ENCODE measurements around the gene SEMA3E. TPM values are rescaled to one million over a fixed set of nuclear protein-coding genes. Genes with fewer than 3 reads are reported as not detected.

SEMA3E gene
- total RNA-seq = 0.29 and 1.4 TPM in 2 replicates

DNA sequence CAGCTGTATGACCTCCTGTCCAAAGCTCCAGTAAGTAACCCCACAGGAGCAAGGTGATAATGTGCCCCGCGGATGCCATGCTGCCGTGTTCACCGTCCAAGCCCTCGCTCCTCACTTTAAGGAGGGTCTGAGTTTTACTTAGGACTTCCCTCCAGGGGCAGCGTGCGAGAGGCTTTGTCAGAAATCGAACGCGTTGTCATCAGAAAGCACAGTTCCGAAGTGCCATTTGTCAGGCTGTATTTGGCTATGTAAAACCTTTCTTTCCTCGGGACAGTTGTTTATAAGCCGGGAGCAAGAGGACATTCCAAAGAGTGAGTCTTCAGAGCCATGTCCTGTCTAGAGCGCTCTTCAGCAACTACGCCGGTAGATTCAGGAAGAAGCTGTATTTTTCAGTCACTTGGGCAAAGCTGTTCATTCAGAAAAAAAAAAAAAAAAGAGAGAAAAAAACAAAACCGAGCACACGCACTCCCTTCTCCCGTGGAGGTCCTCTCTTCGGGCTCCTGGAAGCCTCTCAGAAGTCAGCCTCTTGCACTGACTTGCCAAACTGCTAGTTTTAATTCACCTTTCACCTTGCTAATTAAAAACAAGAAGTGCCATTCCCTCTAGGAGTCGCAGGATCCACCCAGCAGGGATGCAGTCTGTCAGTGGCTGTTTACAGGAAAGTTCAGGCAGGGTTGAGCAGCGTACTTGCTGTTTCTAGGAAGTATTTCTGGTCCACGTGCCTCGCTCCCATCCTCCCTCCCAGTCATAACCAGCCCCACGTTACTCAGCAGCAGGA is at the start of gene SEMA3E:
SEMA3E (minus strand) TSS at position 676 of the 778 bp plus-strand sequence.
- no peaks in the 10 kb centered on the region for H3K79me2 ChIP-seq (ENCODE audit: insufficient read depth, low read length)
- peaks cover 4% of the 10 kb centered on the region for H3K4me1 ChIP-seq (ENCODE audit: insufficient read depth, low read length)
- DNase-seq (ENCODE audit: insufficient read length, low spot score, missing footprints) = no peak
- H3K9me3 ChIP-seq (ENCODE audit: low read depth, low read length) = no peaks in the 10 kb centered on the region
- TF ChIP-seq, protein P1, sequence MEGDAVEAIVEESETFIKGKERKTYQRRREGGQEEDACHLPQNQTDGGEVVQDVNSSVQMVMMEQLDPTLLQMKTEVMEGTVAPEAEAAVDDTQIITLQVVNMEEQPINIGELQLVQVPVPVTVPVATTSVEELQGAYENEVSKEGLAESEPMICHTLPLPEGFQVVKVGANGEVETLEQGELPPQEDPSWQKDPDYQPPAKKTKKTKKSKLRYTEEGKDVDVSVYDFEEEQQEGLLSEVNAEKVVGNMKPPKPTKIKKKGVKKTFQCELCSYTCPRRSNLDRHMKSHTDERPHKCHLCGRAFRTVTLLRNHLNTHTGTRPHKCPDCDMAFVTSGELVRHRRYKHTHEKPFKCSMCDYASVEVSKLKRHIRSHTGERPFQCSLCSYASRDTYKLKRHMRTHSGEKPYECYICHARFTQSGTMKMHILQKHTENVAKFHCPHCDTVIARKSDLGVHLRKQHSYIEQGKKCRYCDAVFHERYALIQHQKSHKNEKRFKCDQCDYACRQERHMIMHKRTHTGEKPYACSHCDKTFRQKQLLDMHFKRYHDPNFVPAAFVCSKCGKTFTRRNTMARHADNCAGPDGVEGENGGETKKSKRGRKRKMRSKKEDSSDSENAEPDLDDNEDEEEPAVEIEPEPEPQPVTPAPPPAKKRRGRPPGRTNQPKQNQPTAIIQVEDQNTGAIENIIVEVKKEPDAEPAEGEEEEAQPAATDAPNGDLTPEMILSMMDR (IDR thresholded peaks at IDR 0.05; ENCODE audit: extremely low read depth, low read depth, low read length) = no peak
- H3K4me2 ChIP-seq (ENCODE audit: insufficient read depth, low read length) = peak within 1 kb of the TSS; percentile 85
- peak within 1 kb of the TSS; percentile 85 for H2AFZ ChIP-seq (ENCODE audit: low read length)
- peaks cover 10% of the 10 kb centered on the region for H3K27me3 ChIP-seq (ENCODE audit: insufficient read depth, low read length)
- H3K36me3 ChIP-seq (ENCODE audit: insufficient read depth, low read length) = no peaks in the 10 kb centered on the region
- H3K27ac ChIP-seq (ENCODE audit: low read depth, low read length) = no peak within 1 kb of the TSS
- H3K4me3 ChIP-seq (ENCODE audit: insufficient read depth, low read length) = peak within 1 kb of the TSS; percentile 58
- no peaks in the 10 kb centered on the region for H4K20me1 ChIP-seq (ENCODE audit: insufficient read depth, low read length)

DNA sequence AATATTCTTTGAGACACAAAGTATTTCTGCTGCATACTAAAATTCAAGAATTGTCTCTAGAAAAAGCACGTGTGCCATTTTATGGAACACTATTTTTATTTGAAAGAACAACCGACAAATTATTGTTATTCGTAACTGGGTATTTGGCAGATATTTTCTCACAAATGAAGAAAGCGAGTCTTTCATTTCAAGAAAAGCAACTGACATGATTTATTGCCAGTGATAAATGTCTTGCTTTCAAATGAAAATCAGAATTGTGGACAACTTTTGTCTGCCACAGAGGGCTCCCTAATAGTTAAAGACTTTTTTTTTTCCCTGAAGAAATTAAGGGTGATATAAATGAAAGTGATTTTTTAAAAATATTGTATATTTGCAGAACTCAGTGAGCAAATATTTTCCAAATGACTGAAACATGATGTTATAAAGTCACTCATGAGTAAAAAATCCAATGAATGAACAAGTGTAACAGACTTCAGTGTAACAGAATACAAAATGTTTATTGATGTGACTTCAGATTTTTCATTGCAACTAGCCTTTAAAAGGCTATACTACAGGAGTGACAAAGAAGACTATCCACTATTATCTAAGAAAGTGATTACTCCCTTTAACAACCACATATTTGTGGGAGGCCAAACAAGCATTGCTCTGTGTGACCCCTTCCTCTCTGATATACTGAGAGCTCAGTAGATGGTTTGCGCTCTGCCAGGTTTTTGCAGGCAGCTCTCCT is 49.0 kb upstream of the SEMA3E start:
- H3K36me3 ChIP-seq (ENCODE audit: insufficient read depth, low read length) = no peaks in the 10 kb centered on the region
- DNase-seq (ENCODE audit: insufficient read length, low spot score, missing footprints) = no peak
- H3K4me1 ChIP-seq (ENCODE audit: insufficient read depth, low read length) = no peaks in the 10 kb centered on the region
- no peaks in the 10 kb centered on the region for H3K27me3 ChIP-seq (ENCODE audit: insufficient read depth, low read length)
- H4K20me1 ChIP-seq (ENCODE audit: insufficient read depth, low read length) = no peaks in the 10 kb centered on the region
- H3K9me3 ChIP-seq (ENCODE audit: low read depth, low read length) = no peaks in the 10 kb centered on the region
- H2AFZ ChIP-seq (ENCODE audit: low read length) = no peak overlapping the region
- H3K27ac ChIP-seq (ENCODE audit: low read depth, low read length) = no peak overlapping the region
- no peaks in the 10 kb centered on the region for H3K79me2 ChIP-seq (ENCODE audit: insufficient read depth, low read length)
- H3K4me2 ChIP-seq (ENCODE audit: insufficient read depth, low read length) = no peak overlapping the region
- no peak overlapping the region for H3K4me3 ChIP-seq (ENCODE audit: insufficient read depth, low read length)
- TF ChIP-seq, protein P1 (IDR thresholded peaks at IDR 0.05; ENCODE audit: extremely low read depth, low read depth, low read length) = no peak

- no peaks in the 10 kb centered on the region for H3K36me3 ChIP-seq (ENCODE audit: insufficient read depth, low read length)
- H2AFZ ChIP-seq (ENCODE audit: low read length) = no peak overlapping the region
- H3K4me1 ChIP-seq (ENCODE audit: insufficient read depth, low read length) = no peaks in the 10 kb centered on the region
- H3K4me2 ChIP-seq (ENCODE audit: insufficient read depth, low read length) = no peak overlapping the region
- no peaks in the 10 kb centered on the region for H4K20me1 ChIP-seq (ENCODE audit: insufficient read depth, low read length)
- H3K27ac ChIP-seq (ENCODE audit: low read depth, low read length) = no peak overlapping the region
- no peaks in the 10 kb centered on the region for H3K9me3 ChIP-seq (ENCODE audit: low read depth, low read length)
- TF ChIP-seq, protein P1 (IDR thresholded peaks at IDR 0.05; ENCODE audit: extremely low read depth, low read depth, low read length) = no peak
- no peak for DNase-seq (ENCODE audit: insufficient read length, low spot score, missing footprints)
- no peaks in the 10 kb centered on the region for H3K79me2 ChIP-seq (ENCODE audit: insufficient read depth, low read length)
- H3K4me3 ChIP-seq (ENCODE audit: insufficient read depth, low read length) = no peak overlapping the region
- no peaks in the 10 kb centered on the region for H3K27me3 ChIP-seq (ENCODE audit: insufficient read depth, low read length)
Observed at GRCh38 chr7:83696101-83696500, 47.2 kb upstream of the SEMA3E start.
